Measurements from ENCODE around the gene PSMC5.

DNA sequence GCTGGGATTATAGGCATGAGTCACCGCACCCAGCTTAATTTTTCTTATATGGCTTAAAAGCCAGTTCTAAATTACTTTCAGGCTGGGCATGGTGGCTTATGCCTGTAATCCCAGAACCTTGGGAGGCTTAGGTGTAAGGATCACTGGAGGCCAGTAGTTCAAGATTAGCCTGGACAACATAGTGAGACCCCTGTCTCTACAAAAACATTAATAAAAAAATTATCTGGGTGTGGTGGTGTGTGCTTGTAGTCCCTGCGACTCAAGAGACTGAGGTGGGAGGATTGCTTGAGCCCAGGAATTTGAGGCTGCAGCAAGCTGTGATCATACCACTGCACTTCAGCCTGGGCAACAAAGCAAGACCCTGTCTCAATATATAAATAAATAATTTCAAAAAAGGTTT is 26.0 kb downstream of the PSMC5 start:
- TF ChIP-seq, protein P1, sequence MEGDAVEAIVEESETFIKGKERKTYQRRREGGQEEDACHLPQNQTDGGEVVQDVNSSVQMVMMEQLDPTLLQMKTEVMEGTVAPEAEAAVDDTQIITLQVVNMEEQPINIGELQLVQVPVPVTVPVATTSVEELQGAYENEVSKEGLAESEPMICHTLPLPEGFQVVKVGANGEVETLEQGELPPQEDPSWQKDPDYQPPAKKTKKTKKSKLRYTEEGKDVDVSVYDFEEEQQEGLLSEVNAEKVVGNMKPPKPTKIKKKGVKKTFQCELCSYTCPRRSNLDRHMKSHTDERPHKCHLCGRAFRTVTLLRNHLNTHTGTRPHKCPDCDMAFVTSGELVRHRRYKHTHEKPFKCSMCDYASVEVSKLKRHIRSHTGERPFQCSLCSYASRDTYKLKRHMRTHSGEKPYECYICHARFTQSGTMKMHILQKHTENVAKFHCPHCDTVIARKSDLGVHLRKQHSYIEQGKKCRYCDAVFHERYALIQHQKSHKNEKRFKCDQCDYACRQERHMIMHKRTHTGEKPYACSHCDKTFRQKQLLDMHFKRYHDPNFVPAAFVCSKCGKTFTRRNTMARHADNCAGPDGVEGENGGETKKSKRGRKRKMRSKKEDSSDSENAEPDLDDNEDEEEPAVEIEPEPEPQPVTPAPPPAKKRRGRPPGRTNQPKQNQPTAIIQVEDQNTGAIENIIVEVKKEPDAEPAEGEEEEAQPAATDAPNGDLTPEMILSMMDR (IDR thresholded peaks at IDR 0.05): no peak
- no peak for TF ChIP-seq EZH2 (IDR thresholded peaks at IDR 0.05)
- no peak for TF ChIP-seq EZH2phosphoT487 (IDR thresholded peaks at IDR 0.05)
